ENCODE measurements around the gene OAS3. TPM values are rescaled to one million over a fixed set of nuclear protein-coding genes. Genes with fewer than 3 reads are reported as not detected.

The OAS3 gene
- total and polyA plus RNA-seq, 10 of the 15 experiments (the other 5 are each of a cell fraction or from before 2014, with no cell fraction given), result 5.1 to 107 (median 18.0) TPM

DNA sequence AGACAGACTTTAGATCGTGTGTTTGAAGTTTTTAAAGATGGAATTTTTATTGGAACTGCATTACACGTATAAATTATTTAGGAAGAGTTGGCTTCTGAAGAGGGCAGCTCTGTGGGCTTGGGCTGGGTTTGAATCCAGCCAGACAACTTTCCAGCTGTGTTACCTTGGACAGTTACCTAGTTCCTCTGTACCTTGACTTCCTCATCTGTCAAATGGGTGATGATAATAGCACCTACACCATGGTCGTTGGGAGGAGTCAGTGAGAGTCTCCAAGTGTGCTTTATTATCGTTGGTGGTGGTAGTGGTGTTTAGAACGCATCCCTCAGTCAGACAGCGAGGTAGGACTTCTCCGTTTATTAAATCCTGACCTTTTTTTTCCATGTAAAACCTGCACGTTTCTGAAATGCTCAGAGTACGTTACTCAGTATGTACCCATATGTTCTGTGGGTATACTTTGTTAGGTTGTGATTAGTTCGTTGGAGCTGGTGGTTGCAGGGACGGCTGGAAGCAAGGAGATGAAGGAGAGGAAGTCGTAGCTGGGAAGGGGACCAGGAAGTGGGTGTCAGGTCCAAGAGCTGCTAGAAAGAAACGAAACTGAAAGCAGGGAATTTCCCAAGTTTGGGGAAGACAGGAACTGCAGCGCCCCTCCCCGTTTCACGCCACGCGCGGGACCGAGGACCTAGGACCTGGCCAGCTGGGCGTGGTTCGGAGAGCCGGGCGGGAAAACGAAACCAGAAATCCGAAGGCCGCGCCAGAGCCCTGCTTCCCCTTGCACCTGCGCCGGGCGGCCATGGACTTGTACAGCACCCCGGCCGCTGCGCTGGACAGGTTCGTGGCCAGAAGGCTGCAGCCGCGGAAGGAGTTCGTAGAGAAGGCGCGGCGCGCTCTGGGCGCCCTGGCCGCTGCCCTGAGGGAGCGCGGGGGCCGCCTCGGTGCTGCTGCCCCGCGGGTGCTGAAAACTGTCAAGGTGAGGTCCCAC is at the start of gene OAS3 (continued):
- TF ChIP-seq RUNX3 (IDR thresholded peaks at IDR 0.05; ENCODE audit: low read length), result 0 out of 2 replicates have a peak, but pooled peaks have one; percentile 23
- peak; percentile 57; the same call in 1 of the 2 replicates for TF ChIP-seq IRF4 (IDR thresholded peaks at IDR 0.05; ENCODE audit: low read depth, low read length)
- TF ChIP-seq BHLHE40 (IDR thresholded peaks at IDR 0.05; ENCODE audit: borderline replicate concordance in 1 of 2, low read depth in 2 of 2, low read length in 1 of 2), result peak in 1 of 2 experiments; percentile 24; a peak in 1 of 4 replicates
- TF ChIP-seq, protein P1, sequence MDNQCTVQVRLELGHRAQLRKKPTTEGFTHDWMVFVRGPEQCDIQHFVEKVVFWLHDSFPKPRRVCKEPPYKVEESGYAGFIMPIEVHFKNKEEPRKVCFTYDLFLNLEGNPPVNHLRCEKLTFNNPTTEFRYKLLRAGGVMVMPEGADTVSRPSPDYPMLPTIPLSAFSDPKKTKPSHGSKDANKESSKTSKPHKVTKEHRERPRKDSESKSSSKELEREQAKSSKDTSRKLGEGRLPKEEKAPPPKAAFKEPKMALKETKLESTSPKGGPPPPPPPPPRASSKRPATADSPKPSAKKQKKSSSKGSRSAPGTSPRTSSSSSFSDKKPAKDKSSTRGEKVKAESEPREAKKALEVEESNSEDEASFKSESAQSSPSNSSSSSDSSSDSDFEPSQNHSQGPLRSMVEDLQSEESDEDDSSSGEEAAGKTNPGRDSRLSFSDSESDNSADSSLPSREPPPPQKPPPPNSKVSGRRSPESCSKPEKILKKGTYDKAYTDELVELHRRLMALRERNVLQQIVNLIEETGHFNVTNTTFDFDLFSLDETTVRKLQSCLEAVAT (IDR thresholded peaks at IDR 0.05), result peak; percentile 57; the same call in 1 of the 2 replicates
- TF ChIP-seq HDAC6 (IDR thresholded peaks at IDR 0.05; ENCODE audit: unreplicated experiment), result no peak
- peak; percentile 28; the same call in 1 of the 2 replicates for TF ChIP-seq RB1 (IDR thresholded peaks at IDR 0.05; ENCODE audit: borderline replicate concordance)
- TF ChIP-seq LARP7 (IDR thresholded peaks at IDR 0.05), result peak; percentile 66; the same call in 1 of the 2 replicates
- TF ChIP-seq, protein P2, sequence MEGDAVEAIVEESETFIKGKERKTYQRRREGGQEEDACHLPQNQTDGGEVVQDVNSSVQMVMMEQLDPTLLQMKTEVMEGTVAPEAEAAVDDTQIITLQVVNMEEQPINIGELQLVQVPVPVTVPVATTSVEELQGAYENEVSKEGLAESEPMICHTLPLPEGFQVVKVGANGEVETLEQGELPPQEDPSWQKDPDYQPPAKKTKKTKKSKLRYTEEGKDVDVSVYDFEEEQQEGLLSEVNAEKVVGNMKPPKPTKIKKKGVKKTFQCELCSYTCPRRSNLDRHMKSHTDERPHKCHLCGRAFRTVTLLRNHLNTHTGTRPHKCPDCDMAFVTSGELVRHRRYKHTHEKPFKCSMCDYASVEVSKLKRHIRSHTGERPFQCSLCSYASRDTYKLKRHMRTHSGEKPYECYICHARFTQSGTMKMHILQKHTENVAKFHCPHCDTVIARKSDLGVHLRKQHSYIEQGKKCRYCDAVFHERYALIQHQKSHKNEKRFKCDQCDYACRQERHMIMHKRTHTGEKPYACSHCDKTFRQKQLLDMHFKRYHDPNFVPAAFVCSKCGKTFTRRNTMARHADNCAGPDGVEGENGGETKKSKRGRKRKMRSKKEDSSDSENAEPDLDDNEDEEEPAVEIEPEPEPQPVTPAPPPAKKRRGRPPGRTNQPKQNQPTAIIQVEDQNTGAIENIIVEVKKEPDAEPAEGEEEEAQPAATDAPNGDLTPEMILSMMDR (IDR thresholded peaks at IDR 0.05 in 2 of 3, conservative IDR thresholded peaks at IDR 0.05 in 1 of 3; ENCODE audit: control insufficient read depth in 2 of 3, extremely low read depth in 1 of 3, insufficient read depth in 1 of 3, low read depth in 3 of 3, low read length in 3 of 3), result 0 out of 6 replicates have a peak, but pooled peaks of 1 of the 3 experiments have one; percentile 3
- no peak; the same call in 1 of the 2 replicates for TF ChIP-seq ZNF24 (IDR thresholded peaks at IDR 0.05)
- peak in 1 of 2 experiments; percentile 30; a peak in 1 of 3 replicates for TF ChIP-seq EGR1 (IDR thresholded peaks at IDR 0.05; ENCODE audit: borderline replicate concordance in 1 of 2, low read depth in 2 of 2, low read length in 2 of 2)
- TF ChIP-seq CHD2 (IDR thresholded peaks at IDR 0.05; ENCODE audit: borderline replicate concordance, low read depth, low read length), result 0 out of 2 replicates have a peak, but pooled peaks have one; percentile 17
- no peak for TF ChIP-seq SUZ12 (IDR thresholded peaks at IDR 0.05; ENCODE audit: unreplicated experiment)
- peak; percentile 27; the same call in 1 of the 2 replicates for TF ChIP-seq ZNF687 (IDR thresholded peaks at IDR 0.05)
- TF ChIP-seq, protein P3, sequence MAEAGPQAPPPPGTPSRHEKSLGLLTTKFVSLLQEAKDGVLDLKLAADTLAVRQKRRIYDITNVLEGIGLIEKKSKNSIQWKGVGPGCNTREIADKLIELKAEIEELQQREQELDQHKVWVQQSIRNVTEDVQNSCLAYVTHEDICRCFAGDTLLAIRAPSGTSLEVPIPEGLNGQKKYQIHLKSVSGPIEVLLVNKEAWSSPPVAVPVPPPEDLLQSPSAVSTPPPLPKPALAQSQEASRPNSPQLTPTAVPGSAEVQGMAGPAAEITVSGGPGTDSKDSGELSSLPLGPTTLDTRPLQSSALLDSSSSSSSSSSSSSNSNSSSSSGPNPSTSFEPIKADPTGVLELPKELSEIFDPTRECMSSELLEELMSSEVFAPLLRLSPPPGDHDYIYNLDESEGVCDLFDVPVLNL (IDR thresholded peaks at IDR 0.05; ENCODE audit: low read depth, low read length), result 0 out of 2 replicates have a peak, but pooled peaks have one; percentile 55
- TF ChIP-seq KLF5 (IDR thresholded peaks at IDR 0.05; ENCODE audit: partially characterized antibody), result peak; percentile 29
- TF ChIP-seq HDGF (IDR thresholded peaks at IDR 0.05), result peak; percentile 45; the same call in 1 of the 2 replicates
- peak in 1 of 2 experiments; percentile 91; a peak in 2 of 4 replicates for TF ChIP-seq ETV6 (conservative IDR thresholded peaks at IDR 0.05 in 1 of 2, IDR thresholded peaks at IDR 0.05 in 1 of 2; ENCODE audit: borderline replicate concordance in 1 of 2, low read depth in 1 of 2)
- TF ChIP-seq SMARCA5 (IDR thresholded peaks at IDR 0.05), result no peak
- TF ChIP-seq TAF1 (IDR thresholded peaks at IDR 0.05; ENCODE audit: borderline replicate concordance, low read depth, low read length), result no peak
